ENCODE results near the gene MTHFD1L. TPM values are rescaled to one million over a fixed set of nuclear protein-coding genes. Genes with fewer than 3 reads are reported as not detected.
"Not testable (repeated sequence)": the region's sequence is repeated elsewhere in the genome, so short reads cannot be mapped to it uniquely, and the experiment has no call there.

MTHFD1L gene
- 35.9 and 38.1 TPM in 2 replicates for total RNA-seq (2014; rRNA removed)
- polyA plus RNA-seq (2012): 36.9 TPM

GRCh38 chr6:150865406-150866146 lies at the start of gene MTHFD1L:
MTHFD1L (plus strand) TSS chr6:150865702; CDS start chr6:150865823, 121 bp downstream.
- DNase-seq (ENCODE audit: low read depth): peak; percentile 82

- not testable (repeated sequence) for DNase-seq (ENCODE audit: low read depth)
These were observed 48.9 kb upstream of the MTHFD1L start for GRCh38 chr6:150816554-150816953.

- DNase-seq (ENCODE audit: low read depth): no peak
These were observed 42.6 kb upstream of the MTHFD1L start for GRCh38 chr6:150822932-150823331.

DNA sequence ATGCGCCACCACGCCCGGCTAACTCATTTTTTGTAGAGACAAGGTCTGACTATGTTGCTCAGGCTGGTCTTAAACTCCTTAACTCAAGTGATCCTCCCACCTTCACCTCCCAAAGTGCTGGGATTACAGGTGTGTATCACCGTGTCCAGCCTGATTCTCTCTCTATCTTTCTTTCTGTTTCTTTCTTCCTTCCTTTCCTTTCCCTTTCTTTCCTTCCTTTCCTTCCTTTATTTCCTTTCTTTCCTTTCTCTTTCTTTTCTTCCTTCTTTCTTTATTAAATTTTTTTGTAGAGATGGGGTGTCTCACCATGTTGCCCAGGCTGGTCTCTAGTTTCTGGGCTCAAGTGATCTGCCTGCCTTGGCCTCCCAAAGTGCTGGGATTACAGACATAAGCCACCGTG lies 38.7 kb upstream of the MTHFD1L start:
- no peak for DNase-seq (ENCODE audit: low read depth)

DNA sequence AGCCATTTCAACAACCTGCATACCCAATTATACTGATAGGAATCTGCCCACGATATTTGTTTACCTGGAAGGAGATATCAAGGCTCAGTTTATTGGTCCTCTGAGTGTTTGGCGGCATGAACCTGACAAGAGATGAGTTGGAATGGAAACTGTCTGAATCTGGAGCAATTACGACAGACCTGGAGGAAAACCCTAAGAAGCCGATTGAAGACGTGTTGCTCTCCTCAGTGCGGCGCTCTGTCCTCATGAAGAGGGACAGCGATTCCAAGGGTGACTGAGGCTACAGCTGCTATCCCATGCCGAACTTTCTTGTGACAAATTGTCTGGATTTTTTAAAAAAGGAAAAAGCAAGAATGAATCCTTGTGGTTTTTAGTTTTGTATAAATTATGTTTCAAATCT lies 37.4 kb upstream of the MTHFD1L start:
- not testable (repeated sequence) for DNase-seq (ENCODE audit: low read depth)

GRCh38 chr6:150830439-150831165 lies 34.9 kb upstream of the MTHFD1L start:
- DNase-seq (ENCODE audit: low read depth): peak; percentile 35

DNA sequence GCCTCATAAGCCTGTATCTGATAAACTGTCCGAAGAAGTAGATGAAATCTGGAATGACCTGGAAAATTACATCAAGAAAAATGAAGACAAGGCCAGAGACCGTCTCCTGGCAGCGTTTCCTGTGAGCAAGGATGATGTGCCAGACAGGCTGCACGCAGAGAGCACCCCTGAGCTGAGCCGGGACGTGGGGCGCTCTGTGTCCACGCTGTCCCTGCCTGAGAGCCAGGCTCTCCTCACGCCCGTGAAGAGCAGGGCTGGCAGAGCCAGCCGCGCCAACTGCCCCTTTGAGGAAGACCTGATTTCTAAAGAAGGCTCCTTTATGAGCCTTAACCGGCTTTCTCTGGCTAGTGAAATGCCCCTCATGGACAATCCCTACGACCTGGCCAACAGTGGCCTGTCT lies 33.9 kb upstream of the MTHFD1L start:
- no peak for DNase-seq (ENCODE audit: low read depth)

DNA sequence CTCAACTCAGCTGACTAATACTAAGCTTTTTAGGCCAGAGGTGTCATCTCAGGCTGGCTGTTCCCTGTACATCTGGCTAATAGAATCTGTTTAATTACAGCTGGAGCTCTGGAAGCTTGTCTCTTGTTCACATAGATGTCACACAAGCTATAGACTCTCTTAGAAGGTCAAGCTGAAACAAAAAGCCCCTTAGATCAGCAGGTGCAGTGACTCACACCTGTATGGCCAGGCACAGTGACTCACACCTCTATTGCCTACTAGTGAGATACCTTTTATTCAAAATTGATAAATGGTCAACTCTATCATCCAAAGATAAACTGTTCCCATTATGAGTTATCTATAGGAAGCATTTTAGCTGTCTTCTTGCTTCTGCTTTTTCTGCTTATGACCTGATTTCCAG lies 29.9 kb upstream of the MTHFD1L start:
- DNase-seq (ENCODE audit: low read depth): no peak

DNA sequence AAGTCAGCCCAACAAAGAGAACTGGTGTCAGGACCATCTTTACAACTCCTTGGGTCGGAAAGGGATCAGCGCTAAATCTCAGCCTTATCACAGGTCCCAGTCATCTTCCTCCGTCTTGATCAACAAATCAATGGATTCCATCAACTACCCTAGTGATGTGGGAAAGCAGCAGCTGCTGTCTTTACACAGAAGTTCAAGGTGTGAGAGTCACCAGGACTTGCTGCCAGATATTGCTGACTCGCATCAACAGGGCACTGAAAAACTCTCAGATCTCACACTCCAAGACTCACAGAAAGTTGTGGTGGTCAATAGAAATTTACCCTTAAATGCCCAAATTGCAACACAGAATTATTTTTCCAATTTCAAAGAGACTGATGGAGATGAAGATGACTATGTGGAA lies 25.3 kb upstream of the MTHFD1L start:
- DNase-seq (ENCODE audit: low read depth): no peak

- DNase-seq (ENCODE audit: low read depth): no peak
These were observed 24.3 kb upstream of the MTHFD1L start for GRCh38 chr6:150841189-150841588.

GRCh38 chr6:150841697-150842096 lies 23.8 kb upstream of the MTHFD1L start:
- no peak for DNase-seq (ENCODE audit: low read depth)

- DNase-seq (ENCODE audit: low read depth): no peak
These were observed 21.1 kb upstream of the MTHFD1L start for GRCh38 chr6:150844371-150844770.

DNA sequence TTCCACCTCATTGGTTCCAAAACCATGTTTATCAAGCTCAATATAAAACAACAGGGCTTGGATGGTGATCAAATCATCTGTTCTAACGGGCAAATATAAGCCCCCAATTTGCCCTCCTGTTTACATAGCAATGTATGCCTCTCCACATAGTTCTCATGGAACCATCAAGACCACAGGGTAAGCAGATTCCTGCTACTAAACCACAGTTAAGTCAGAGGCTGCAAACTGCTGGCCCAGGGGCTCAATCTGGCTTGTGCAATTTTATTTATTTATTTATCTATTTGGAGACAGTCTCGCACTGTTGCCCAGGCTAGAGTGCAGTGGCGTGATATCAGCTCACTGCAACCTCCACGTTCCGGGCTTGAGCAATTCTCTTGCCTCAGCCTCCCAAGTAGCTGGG lies 18.9 kb upstream of the MTHFD1L start:
- DNase-seq (ENCODE audit: low read depth): no peak

- no peak for DNase-seq (ENCODE audit: low read depth)
These were observed 17.1 kb upstream of the MTHFD1L start for GRCh38 chr6:150848400-150848799.

- DNase-seq (ENCODE audit: low read depth): not testable (repeated sequence)
These were observed 11.1 kb upstream of the MTHFD1L start for GRCh38 chr6:150854392-150854791.

GRCh38 chr6:150855171-150855570 lies 10.3 kb upstream of the MTHFD1L start:
- DNase-seq (ENCODE audit: low read depth): not testable (repeated sequence)

DNA sequence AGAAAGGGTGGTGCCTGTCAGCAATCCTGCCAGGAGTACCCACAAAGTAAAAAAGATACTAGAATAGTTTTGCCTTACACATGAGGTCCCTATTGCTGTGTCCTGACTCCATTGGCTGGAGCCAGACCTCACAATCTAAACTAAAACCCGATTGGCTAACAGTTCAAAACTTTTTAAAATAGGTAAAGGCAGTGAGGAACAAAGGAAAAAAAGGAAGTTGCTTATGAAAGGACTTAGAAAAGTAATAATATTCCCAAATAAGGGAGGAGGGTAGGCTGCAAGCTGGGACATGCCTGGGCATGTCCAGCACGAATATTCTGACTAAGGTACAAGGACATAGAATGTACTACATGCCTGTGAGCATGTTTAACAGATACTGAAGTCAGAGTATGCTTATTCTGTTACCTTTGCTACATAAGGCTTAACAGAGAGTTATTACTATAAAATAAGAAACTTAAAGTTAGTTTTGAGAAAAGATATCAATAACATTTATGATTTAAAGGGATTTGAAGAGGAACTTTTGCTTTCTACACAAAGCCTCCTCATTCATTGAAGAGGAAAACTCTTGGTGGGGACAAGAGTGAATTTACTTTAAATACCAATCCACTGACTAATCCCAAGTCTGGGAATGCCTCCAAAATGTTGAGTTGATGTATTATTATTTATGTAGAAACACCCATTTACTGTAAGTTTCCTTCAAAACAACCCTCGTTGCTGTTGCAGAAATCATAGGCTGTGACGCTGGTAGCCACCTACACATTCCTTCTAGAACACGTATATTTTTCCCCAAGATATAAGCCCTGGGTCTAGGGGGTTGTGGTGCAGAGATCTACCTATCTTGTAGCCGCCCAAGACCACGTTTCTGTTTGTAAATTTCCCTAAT lies 8.2 kb upstream of the MTHFD1L start:
- DNase-seq (ENCODE audit: low read depth): peak; percentile 94

GRCh38 chr6:150857945-150858308 lies 7.6 kb upstream of the MTHFD1L start:
- DNase-seq (ENCODE audit: low read depth): no peak

DNA sequence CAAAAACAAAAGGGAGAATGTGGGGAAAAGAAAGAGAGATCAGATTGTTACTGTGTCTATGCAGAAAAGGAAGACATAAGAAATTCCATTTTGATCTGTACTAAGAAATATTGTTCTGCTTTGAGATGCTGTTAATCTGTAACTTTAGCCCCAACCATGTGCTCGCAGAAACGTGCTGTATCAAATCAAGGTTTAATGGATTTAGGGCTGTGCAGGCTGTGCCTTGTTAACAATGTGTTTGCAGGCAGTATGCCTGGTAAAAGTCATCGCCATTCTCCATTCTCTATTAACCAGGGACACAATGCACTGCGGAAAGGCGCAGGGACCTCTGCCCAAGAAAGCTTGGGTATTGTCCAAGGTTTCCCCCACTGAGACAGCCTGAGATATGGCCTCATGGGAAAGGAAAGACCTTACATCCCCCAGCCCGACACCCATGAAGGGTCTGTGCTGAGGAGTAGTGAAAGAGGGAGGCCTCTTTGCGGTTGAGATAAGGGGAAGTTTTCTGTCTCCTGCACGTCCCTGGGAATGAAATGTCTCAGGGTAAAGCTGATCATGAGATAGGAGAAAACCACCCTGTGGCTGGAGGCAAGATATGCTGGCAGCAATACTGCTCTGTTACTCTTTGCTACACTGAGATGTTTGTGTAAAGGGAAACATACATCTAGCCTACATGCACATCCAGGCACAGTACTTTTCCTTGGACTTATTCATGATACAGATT lies 3.9 kb upstream of the MTHFD1L start:
- not testable (repeated sequence) for DNase-seq (ENCODE audit: low read depth)

- no peak for DNase-seq (ENCODE audit: low read depth)
These were observed 2.1 kb upstream of the MTHFD1L start for GRCh38 chr6:150863213-150863928.

DNA sequence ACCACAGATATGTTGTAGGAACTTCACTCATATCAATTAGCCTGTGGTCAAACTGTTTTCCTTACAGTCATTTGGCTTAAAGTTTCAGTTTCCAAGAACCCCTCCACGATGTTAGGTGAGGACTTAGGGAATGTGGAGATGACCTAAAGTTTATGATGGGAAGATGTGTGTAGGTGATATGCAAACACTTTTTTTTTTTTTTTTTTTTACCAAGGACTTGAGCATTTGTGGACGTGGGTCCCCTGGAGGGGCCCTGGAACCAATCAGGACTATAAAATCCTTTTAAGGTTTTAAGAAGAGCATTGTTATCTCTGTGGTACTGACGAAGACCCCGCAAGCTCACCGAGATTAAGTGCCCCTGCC lies 478 bp upstream of the MTHFD1L start:
- no peak for DNase-seq (ENCODE audit: low read depth)
